Adipocyte (in vitro differentiated cells): ENCODE data around the gene IGIP.

ENCODE experiments used
- DNase-seq: peaks from one replicate; pipeline ENCODE4 v3.0.0-alpha.2; 2015; ENCODE audit warnings: low read depth
- H3K27me3 ChIP-seq: replicated peaks from 2 replicates; pipeline ENCODE4 v1.7.0; 2013; ENCODE audit warnings: mild to moderate bottlenecking, low read length, moderate library complexity; ENCODE audit not compliant: control insufficient read depth, insufficient read depth
- H3K36me3 ChIP-seq: 2 replicates; pipeline ENCODE4 v1.7.0; 2013; ENCODE audit warnings: low read length, mild to moderate bottlenecking, moderate library complexity; ENCODE audit not compliant: control insufficient read depth, insufficient read depth, severe bottlenecking
- H3K4me1 ChIP-seq: 2 replicates; pipeline ENCODE4 v1.7.0; 2013; ENCODE audit warnings: mild to moderate bottlenecking, low read length, moderate library complexity; ENCODE audit not compliant: control insufficient read depth, insufficient read depth
- H3K4me3 ChIP-seq: 2 replicates; pipeline ENCODE4 v1.7.0; 2013; ENCODE audit warnings: mild to moderate bottlenecking, low read length, moderate library complexity
- H3K9ac ChIP-seq: 2 replicates; pipeline ENCODE4 v1.7.0; 2013; ENCODE audit warnings: mild to moderate bottlenecking, low read length, moderate library complexity
- H3K9me3 ChIP-seq: 2 replicates; pipeline ENCODE4 v1.7.0; 2013; ENCODE audit warnings: mild to moderate bottlenecking, low read length, moderate library complexity; ENCODE audit not compliant: control insufficient read depth

Gene IGIP

DNA sequence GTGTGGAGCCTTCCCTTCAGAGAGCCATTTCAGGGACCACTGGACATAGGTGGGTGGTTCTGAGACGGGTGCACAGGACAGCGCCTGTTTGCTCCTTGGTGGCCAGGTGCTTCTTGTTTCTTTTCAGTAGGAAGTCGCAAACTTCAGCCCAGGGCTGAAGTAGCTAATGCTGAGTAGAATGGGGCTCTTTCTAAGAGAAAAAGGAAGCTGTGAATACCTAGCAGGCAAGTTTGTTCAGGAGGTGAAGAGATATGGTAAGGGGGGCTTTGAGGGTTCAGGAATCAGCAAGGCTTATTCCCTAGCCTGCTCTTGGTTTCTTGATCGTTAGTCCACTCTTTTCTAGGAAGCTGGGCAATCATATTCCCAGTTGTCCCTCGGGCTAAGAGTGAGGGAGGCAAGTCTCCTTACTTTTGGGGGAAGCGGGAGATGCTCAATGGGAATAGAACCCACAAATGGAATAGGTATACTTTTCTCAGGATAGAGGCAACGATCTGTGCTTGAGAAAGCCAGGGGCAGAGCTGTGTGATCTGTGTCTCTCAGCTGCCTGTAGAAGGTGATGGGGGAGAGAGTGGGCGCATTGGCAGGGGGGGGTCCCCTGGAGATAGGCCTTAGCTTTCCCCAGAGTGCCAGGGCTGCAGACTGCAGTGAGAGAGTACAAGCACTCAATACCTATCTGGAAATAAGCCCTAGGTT, 13.7 kb upstream of the IGIP start:
- Histone ChIP-seq H3K4me1 (peaks cover 59% of the 10 kb centered on the region), H3K4me3 (no peak overlapping the region), H3K36me3 (no peaks in the 10 kb centered on the region), H3K9ac (peak overlapping the region; percentile 90), H3K27me3 (no peaks in the 10 kb centered on the region), H3K9me3 (no peaks in the 10 kb centered on the region)
- DNase-seq = no peak

DNA sequence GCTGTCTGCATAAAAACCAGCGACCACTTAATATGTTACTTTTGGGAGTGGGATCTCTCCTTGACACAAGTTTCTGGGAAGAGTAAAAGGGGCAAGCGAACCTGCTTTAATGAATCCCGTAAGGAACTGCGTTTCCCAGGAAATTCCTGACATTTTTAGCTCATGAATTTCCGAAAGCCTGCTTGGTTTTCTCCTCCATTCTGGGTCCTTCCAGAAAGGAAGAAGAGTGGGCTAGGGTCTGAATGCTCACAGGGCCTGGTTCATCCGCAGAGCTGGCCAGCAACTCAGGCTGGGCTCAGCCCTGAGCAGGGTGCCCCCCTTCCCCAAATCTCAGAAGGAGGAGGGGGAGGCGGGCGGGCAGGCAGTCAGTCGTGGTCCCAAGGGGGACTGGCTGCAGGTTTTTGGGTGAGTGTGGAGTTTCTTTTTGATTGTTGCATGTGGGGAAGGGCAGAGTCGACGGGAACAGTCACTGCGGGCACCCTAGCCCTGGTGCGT, 13.0 kb upstream of the IGIP start:
- H3K4me3 ChIP-seq = peak overlapping the region; percentile 90
- H3K9me3 ChIP-seq = no peaks in the 10 kb centered on the region
- DNase-seq = peak; percentile 39
- peaks cover 58% of the 10 kb centered on the region for H3K4me1 ChIP-seq
- no peaks in the 10 kb centered on the region for H3K36me3 ChIP-seq
- no peaks in the 10 kb centered on the region for H3K27me3 ChIP-seq
- peak overlapping the region; percentile 90 for H3K9ac ChIP-seq

DNA sequence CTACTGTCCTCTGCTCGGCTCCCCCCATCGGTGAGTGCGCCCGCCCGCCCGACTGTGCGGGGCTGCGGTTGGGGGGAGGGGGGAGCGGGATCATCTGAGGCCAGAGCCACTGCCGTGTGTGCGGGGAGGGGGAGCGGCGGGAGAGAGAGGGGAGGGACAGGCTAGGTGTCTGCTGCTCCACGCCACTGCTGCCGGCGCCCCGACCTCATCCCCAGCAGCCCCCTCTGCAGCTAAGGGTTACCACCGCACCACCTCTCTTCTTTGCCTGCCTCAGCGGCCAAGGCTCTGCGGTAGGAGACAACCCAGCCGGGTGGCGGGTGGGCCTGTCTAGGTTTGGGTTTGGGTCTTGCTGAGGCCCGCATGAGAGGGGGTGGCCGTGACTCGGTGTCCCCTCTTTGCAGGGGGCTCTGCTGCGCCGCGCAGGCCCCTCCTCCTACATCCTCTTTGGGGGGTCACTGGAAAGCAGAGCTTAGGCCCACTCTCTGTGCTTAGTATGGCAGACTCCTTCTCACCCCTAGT, 12.5 kb upstream of the IGIP start:
- no peaks in the 10 kb centered on the region for H3K27me3 ChIP-seq
- H3K36me3 ChIP-seq = no peaks in the 10 kb centered on the region
- no peaks in the 10 kb centered on the region for H3K9me3 ChIP-seq
- H3K9ac ChIP-seq = peak overlapping the region; percentile 90
- H3K4me1 ChIP-seq = peaks cover 61% of the 10 kb centered on the region
- peak overlapping the region; percentile 90 for H3K4me3 ChIP-seq
- DNase-seq = peak; percentile 32

DNA sequence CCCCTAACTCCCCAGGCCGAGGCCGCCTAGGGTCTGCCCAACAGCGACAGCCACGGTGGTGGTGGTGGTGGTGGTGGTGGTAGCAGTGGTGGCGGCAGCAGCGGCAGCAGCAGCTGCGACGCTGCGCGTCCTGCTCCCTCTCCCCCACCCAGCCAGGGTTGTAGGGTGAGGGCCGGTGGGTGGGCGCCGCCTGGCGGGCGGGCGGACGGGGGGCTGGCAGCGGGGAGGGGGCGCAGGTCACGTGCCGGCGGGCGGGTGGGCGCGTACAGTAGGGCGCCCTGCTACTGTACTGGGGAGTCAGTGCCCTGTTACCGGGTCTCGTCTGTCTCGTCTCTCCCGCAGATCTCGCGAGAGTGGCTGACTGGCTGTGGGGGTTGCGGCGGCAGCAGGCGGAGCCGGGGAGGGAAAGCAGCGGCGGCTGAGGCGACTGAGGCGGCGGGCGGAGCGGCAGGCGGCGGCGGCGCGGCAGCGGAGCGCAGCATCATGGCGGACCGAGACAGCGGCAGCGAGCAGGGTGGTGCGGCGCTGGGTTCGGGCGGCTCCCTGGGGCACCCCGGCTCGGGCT, 12.0 kb upstream of the IGIP start, which contains the start of gene PURA:
TSS of gene PURA (plus strand) at position 411 of the 565 bp plus-strand sequence. CDS start at position 484, 73 bp downstream.
- peak; percentile 98 for DNase-seq
- Histone ChIP-seq H3K4me3 (peak within 1 kb of the TSS; percentile 90), H3K9me3 (no peaks in the 10 kb centered on the region), H3K27me3 (no peaks in the 10 kb centered on the region), H3K4me1 (peaks cover 63% of the 10 kb centered on the region), H3K9ac (peak within 1 kb of the TSS; percentile 90), H3K36me3 (no peaks in the 10 kb centered on the region)

DNA sequence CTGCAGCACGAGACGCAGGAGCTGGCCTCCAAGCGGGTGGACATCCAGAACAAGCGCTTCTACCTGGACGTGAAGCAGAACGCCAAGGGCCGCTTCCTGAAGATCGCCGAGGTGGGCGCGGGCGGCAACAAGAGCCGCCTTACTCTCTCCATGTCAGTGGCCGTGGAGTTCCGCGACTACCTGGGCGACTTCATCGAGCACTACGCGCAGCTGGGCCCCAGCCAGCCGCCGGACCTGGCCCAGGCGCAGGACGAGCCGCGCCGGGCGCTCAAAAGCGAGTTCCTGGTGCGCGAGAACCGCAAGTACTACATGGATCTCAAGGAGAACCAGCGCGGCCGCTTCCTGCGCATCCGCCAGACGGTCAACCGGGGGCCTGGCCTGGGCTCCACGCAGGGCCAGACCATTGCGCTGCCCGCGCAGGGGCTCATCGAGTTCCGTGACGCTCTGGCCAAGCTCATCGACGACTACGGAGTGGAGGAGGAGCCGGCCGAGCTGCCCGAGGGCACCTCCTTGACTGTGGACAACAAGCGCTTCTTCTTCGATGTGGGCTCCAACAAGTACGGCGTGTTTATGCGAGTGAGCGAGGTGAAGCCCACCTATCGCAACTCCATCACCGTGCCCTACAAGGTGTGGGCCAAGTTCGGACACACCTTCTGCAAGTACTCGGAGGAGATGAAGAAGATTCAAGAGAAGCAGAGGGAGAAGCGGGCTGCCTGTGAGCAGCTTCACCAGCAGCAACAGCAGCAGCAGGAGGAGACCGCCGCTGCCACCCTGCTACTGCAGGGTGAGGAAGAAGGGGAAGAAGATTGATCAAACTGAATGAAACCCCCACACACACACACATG, 11.2 kb upstream of the IGIP start:
- H3K9ac ChIP-seq = peak overlapping the region; percentile 90
- H3K36me3 ChIP-seq = no peaks in the 10 kb centered on the region
- peaks cover 61% of the 10 kb centered on the region for H3K4me1 ChIP-seq
- no peaks in the 10 kb centered on the region for H3K9me3 ChIP-seq
- H3K4me3 ChIP-seq = peak overlapping the region; percentile 90
- DNase-seq = peak; percentile 74
- H3K27me3 ChIP-seq = no peaks in the 10 kb centered on the region

DNA sequence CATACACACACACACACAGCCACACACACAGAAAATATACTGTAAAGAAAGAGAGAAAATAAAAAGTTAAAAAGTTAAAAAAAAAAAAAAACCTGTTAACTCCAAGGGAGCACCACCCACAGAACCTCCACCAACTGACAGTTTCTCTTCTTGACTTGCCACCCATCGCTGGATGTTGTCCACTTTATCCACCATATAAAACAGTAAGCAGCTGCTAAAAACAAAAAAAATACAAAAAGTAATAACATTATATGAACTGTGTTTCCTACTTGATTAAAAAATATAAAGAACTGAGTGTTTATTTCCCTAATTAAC, 10.6 kb upstream of the IGIP start:
- H3K4me1 ChIP-seq = peaks cover 55% of the 10 kb centered on the region
- no peaks in the 10 kb centered on the region for H3K27me3 ChIP-seq
- peak overlapping the region; percentile 90 for H3K9ac ChIP-seq
- H3K4me3 ChIP-seq = peak overlapping the region; percentile 90
- H3K9me3 ChIP-seq = no peaks in the 10 kb centered on the region
- H3K36me3 ChIP-seq = no peaks in the 10 kb centered on the region
- DNase-seq = no peak

DNA sequence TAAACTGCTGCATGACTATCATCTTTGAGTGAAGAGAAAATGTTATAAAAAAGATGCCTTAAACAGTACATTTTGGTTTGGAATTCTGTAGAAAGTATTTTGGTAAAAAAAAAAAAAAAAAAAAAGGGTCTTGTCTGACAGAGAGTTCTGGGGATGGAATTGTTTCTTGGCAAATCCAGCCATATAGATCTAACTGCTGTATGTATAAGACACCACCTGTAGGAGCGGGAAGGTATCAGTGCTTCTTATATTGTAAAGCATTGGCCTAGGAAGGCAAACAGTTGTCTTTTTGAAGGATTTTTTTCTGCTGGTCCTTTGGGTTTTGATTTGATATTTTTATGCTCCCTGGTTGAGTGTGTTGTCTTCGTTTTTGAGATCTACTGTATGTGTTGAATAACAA, 9.0 kb upstream of the IGIP start:
- Histone ChIP-seq H3K27me3 (no peaks in the 10 kb centered on the region), H3K36me3 (no peaks in the 10 kb centered on the region), H3K4me3 (no peak overlapping the region), H3K9ac (no peak overlapping the region), H3K4me1 (peaks cover 55% of the 10 kb centered on the region), H3K9me3 (no peaks in the 10 kb centered on the region)
- DNase-seq = no peak

DNA sequence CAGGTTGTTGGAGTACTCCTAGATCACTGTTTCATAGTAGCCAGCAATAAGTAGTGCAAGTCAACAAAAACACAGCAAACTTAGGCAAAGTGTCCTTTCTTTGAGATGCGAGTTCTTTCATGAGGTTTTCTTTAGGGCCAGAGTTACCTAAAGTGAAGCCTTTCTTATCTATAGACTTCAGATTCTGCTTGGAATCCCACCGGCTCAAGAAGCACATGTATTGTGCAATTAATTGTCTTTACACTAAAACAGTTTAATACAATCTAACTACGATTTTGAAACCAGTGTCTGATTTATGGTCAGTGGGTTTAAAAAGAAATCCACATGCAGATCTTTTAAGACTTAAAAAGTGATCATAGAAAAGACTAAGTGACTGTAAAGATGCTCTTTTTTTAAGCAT, 8.2 kb upstream of the IGIP start:
- Histone ChIP-seq H3K27me3 (no peaks in the 10 kb centered on the region), H3K4me3 (no peak overlapping the region), H3K9me3 (no peaks in the 10 kb centered on the region), H3K9ac (no peak overlapping the region), H3K4me1 (peaks cover 47% of the 10 kb centered on the region), H3K36me3 (no peaks in the 10 kb centered on the region)
- no peak for DNase-seq

DNA sequence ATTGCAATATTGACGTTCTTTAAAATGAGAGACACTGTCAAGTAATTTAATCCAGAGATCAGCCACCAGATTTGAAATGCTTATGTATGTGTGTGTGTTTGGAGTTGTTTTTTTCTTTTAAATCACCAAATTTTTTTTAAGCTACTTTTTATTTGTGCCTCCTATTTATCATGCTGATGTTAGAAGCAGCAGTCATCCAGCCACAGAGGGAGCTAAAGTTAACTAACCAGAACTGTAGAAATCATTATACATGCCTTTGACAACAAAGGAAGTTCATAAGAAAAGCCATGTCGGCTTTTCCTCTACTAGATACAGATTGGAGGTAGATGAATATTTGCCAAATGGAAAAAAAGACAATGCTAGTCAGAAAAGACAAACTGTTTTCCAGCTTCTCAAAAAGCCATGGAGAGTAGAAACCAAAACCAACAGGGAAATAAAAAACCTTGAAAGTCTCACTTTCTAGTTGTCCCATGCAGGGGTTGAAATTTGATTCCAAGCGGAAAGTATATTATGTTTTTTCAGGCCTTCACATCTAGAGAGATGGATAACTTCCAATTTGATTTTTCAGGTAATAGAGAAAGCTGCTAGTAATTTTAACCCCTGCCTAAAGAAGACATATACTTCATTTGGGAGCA, 7.3 kb upstream of the IGIP start:
- no peak overlapping the region for H3K9ac ChIP-seq
- no peaks in the 10 kb centered on the region for H3K27me3 ChIP-seq
- no peaks in the 10 kb centered on the region for H3K9me3 ChIP-seq
- no peak for DNase-seq
- no peak overlapping the region for H3K4me3 ChIP-seq
- H3K36me3 ChIP-seq = no peaks in the 10 kb centered on the region
- H3K4me1 ChIP-seq = peaks cover 50% of the 10 kb centered on the region

DNA sequence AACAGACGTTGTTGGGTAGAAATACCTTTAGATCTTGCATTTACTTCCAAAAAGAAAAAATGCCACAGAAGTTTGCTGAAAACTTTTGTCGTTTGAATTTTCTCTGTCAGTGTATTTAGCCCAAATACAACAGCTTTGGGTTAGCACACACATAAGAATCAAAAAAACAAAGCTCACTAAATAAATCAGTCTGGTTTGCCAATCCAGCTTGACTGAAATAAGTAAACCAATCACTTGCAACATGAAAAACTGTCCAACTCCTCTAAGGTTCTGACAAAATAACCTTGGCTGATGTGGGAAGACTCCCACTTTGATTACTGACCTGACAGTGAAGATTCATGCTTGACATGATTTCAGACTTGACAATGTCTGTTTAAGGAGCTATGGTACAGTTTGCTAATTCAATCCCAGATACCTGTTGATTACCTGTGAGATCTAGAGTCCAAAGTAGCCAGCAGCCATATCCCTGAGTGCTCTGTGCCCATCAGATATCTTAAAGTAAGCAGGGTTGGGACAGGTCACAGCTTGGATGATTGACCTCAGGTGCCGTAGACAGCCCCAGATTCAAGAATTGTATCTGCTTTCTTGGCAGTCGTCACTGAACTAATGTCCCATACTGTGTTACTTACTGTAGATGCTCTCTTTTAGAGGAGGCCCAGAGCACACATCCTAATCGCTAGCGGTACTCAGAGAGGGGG, 727 bp downstream of the IGIP start:
- Histone ChIP-seq H3K36me3 (no peaks in the 10 kb centered on the region), H3K4me3 (no peak overlapping the region), H3K9ac (no peak overlapping the region), H3K4me1 (peaks cover 16% of the 10 kb centered on the region), H3K27me3 (no peaks in the 10 kb centered on the region), H3K9me3 (no peaks in the 10 kb centered on the region)
- no peak for DNase-seq
